ENCODE measurements around the gene OXNAD1. TPM values are rescaled to one million over a fixed set of nuclear protein-coding genes. Genes with fewer than 3 reads are reported as not detected.
A peak's percentile ranks its signal among the peaks of the same experiment; 100 is the strongest.

The OXNAD1 gene, protein sequence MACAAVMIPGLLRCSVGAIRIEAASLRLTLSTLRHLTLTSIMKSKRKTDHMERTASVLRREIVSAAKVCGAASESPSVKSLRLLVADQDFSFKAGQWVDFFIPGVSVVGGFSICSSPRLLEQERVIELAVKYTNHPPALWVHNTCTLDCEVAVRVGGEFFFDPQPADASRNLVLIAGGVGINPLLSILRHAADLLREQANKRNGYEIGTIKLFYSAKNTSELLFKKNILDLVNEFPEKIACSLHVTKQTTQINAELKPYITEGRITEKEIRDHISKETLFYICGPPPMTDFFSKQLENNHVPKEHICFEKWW
- total RNA-seq (2013; cell fraction: nucleolus; rRNA removed), result 46.6 and 47.8 TPM in 2 replicates
- 18.9 and 20.5 TPM in 2 replicates for total RNA-seq (2014; rRNA removed)
- 13.5 and 14.4 TPM in 2 replicates for total RNA-seq (2014; rRNA removed; fragmentation: Illumina TruSeq; extraction: Trizol)
- total RNA-seq (2021), result 14.5 and 15.4 TPM in 2 replicates
- 4.2 TPM for polyA plus RNA-seq (2011; ENCODE audit: low read depth)
- polyA plus RNA-seq (2011; rRNA removed), result 18.7 and 22.6 TPM in 2 replicates
- polyA plus RNA-seq (2011; cell fraction: cytosol; rRNA removed), result 14.2 and 14.3 TPM in 2 replicates
- polyA plus RNA-seq (2011; cell fraction: nucleus; rRNA removed), result 14.9 and 17.4 TPM in 2 replicates
- polyA plus RNA-seq (2012), result 6.9 and 7.2 TPM in 2 replicates
- polyA plus RNA-seq (2014; fragmentation: Illumina TruSeq; extraction: Trizol), result 12.9 and 16.9 TPM in 2 replicates
- 1 to 10 TPM; 5.6 to 6.9 TPM for polyA plus RNA-seq (2014; fragmentation: Nextera tagmentation; extraction: Ambion mirVana)
- polyA plus RNA-seq (2014; rRNA removed), result 13.2 and 13.5 TPM in 2 replicates
- 10 to 100 TPM; 24.3 to 27.8 TPM for polyA plus RNA-seq (2016; fragmentation: Nextera tagmentation; extraction: Ambion mirVana)
- polyA minus RNA-seq (2011; rRNA and poly(A)+ RNA removed), result 21.0 and 22.2 TPM in 2 replicates
- 6.0 and 10.7 TPM in 2 replicates for polyA minus RNA-seq (2011; cell fraction: cytosol; rRNA and poly(A)+ RNA removed)
- polyA minus RNA-seq (2011; cell fraction: nucleus; rRNA and poly(A)+ RNA removed), result 27.0 and 38.5 TPM in 2 replicates
- Bru-seq, nascent RNA, result percentile 76 among the genes with signal in this experiment
- percentile 67 among the genes with signal in this experiment for BruChase-seq, experiment 1, labeled RNA remaining after a 6-hour chase
- percentile 70 among the genes with signal in this experiment for BruChase-seq, experiment 2, labeled RNA remaining after a 2-hour chase
- long read RNA-seq, experiment 1, transcript OXNAD1-201 (9 exons, 3,929 nt), result major isoform, 13 of 18 reads
- long read RNA-seq, experiment 1, partial matches to known transcripts, result 1 of 18 reads
- long read RNA-seq, experiment 1, other reads (novel, unspliced or antisense), result 2 of 18 reads
- long read RNA-seq, experiment 2, transcript OXNAD1-206 (10 exons, 1,681 nt), result minor isoform, 5 of 154 reads
- long read RNA-seq, experiment 2, transcript OXNAD1-209 (9 exons, 3,983 nt), result minor isoform, 21 of 154 reads
- long read RNA-seq, experiment 2, transcript OXNAD1-201 (9 exons, 3,929 nt), result major isoform, 80 of 154 reads
- long read RNA-seq, experiment 2, partial matches to known transcripts, result 14 of 154 reads
- long read RNA-seq, experiment 2, other reads (novel, unspliced or antisense), result 34 of 154 reads

GRCh38 chr3:16264708-16265454 lies at the start of gene OXNAD1, which contains the start of gene DPH3:
Gene OXNAD1, plus strand, starts transcription at chr3:16265212. Its CDS starts 5,741 bp downstream, at chr3:16270953.
Gene DPH3, minus strand, starts transcription at chr3:16264943. Its CDS starts 67 bp downstream, at chr3:16264876.
- under 1% methylated on average over 61 of the region's 61 CpGs for WGBS (ENCODE audit: insufficient coverage, insufficient replicate concordance, low lambda C conversion rate, missing lambda C conversion rate)
- peaks cover 47% of the 10 kb centered on the region for H3K79me2 ChIP-seq (ENCODE audit: control insufficient read depth, insufficient read depth, low read length)
- POLR2A ChIA-PET, result interaction anchor here (0.8 to 2.3 kb wide), 7 partner anchors 10 to 251 kb away, joined by 3 to 15 read pairs (median 3); no protein-coding TSS in a partner anchor
- RAD21 ChIA-PET (ENCODE audit: unreplicated experiment), result interaction anchor here (0.6 to 2.1 kb wide), 18 partner anchors 12 to 335 kb away, joined by 3 to 12 read pairs (median 3); no protein-coding TSS in a partner anchor
- no TSS peak for BruUV-seq (replicated peaks)
- peak within 1 kb of the TSS; percentile 89 for H3K9ac ChIP-seq (ENCODE audit: control insufficient read depth, insufficient read depth, low read length)
- no peaks in the 10 kb centered on the region for H4K20me1 ChIP-seq (ENCODE audit: control insufficient read depth, insufficient read depth)
- H3K36me3 ChIP-seq (ENCODE audit: control insufficient read depth in 2 of 2, insufficient read depth in 2 of 2, low read length in 1 of 2), result peaks cover 0 to 2% of the 10 kb centered on the region in 2 experiments; a peak in 2 of 4 replicates
- H3K4me1 ChIP-seq (ENCODE audit: control insufficient read depth, insufficient read depth, low read length), result peaks cover 3% of the 10 kb centered on the region
- H2AFZ ChIP-seq (ENCODE audit: control insufficient read depth, low read depth, low read length), result peak within 1 kb of the TSS; percentile 98
- DNase-seq (ENCODE audit: low read depth, low spot score), result peak; percentile 95
- H3K9me3 ChIP-seq (replicated peaks; ENCODE audit: control insufficient read depth, insufficient read depth, low read length), result no peaks in the 10 kb centered on the region
- peak within 1 kb of the TSS; percentile 86 for H3K27ac ChIP-seq (ENCODE audit: control insufficient read depth, insufficient read depth)
- peak; percentile 96 for FAIRE-seq
- H3K4me3 ChIP-seq, result peak within 1 kb of the TSS; percentile 91
- H3K27me3 ChIP-seq (replicated peaks in 1 of 2; ENCODE audit: control insufficient read depth in 2 of 2, insufficient read depth in 2 of 2, low read length in 1 of 2), result no peaks in the 10 kb centered on the region
- peak; percentile 98 for ATAC-seq
- SMC1A ChIA-PET (ENCODE audit: uncharacterized antibody, unreplicated experiment), result interaction anchor here (0.8 to 6.4 kb wide), 15 partner anchors 11 to 332 kb away, joined by 3 to 63 read pairs (median 4); no protein-coding TSS in a partner anchor
- CTCF ChIA-PET, result interaction anchor here (0.6 to 9.7 kb wide), 17 partner anchors 10 to 621 kb away, joined by 3 to 93 read pairs (median 4); no protein-coding TSS in a partner anchor
- in situ Hi-C loops (cut with MboI), result no loop called here
- intact Hi-C loops (cut with micrococcal nuclease; ENCODE audit: unreplicated experiment), result loop anchor here (2.0 to 10.0 kb wide), 2 partner anchors 246 to 970 kb away; no protein-coding TSS in a partner anchor
- H3K4me2 ChIP-seq (ENCODE audit: control insufficient read depth, insufficient read depth), result peak within 1 kb of the TSS; percentile 99
- TF ChIP-seq NR2C1 (IDR thresholded peaks at IDR 0.05), result peak; percentile 87
- TF ChIP-seq ESRRA (IDR thresholded peaks at IDR 0.05; ENCODE audit: low read length), result 0 out of 2 replicates have a peak, but pooled peaks have one; percentile 4
- TF ChIP-seq NR2C2 (IDR thresholded peaks at IDR 0.05; ENCODE audit: borderline replicate concordance, control insufficient read depth, insufficient read length, low read depth), result no peak
- no peak for TF ChIP-seq USF1 (IDR thresholded peaks at IDR 0.05; ENCODE audit: borderline replicate concordance, extremely low read length, insufficient read depth, low read depth, low read length)
- peak; percentile 60; the same call in 1 of the 2 replicates for TF ChIP-seq JUND (IDR thresholded peaks at IDR 0.05; ENCODE audit: low read depth, low read length)
- TF ChIP-seq CHD2 (IDR thresholded peaks at IDR 0.05; ENCODE audit: borderline replicate concordance, low read depth, low read length), result no peak; the same call in 1 of the 2 replicates
- no peak; the same call in 1 of the 2 replicates for TF ChIP-seq RBBP5 (conservative IDR thresholded peaks at IDR 0.05)
- no peak for TF ChIP-seq ZNF622 (IDR thresholded peaks at IDR 0.05)
- TF ChIP-seq HSF1 (IDR thresholded peaks at IDR 0.05; ENCODE audit: low read depth, low read length), result no peak; the same call in 1 of the 2 replicates
- TF ChIP-seq HCFC1 (IDR thresholded peaks at IDR 0.05; ENCODE audit: low read length), result peak; percentile 91
- TF ChIP-seq NFIC (IDR thresholded peaks at IDR 0.05; ENCODE audit: low read depth, low read length), result no peak; the same call in 1 of the 2 replicates
- TF ChIP-seq IRF4 (IDR thresholded peaks at IDR 0.05; ENCODE audit: low read depth, low read length), result no peak
